Caco-2 (cell line): Measurements from ENCODE around the gene CATSPERD. TPM values are rescaled to one million over a fixed set of nuclear protein-coding genes. Genes with fewer than 3 reads are reported as not detected.
A peak's percentile ranks its signal among the peaks of the same experiment; 100 is the strongest.

Experiments used
- BruUV-seq: library from RNA; stranded (reverse); fragments of 400-500 nt; replicated peaks from 2 replicates; lab custom pipeline; 2021; lab: Mats Ljungman, UMichigan
- CTCF ChIA-PET: fragments of 300-600 bp; sonication (Branson Sonifier 250); formaldehyde crosslinking; loops from one replicate; lab custom pipeline; 2022; ENCODE audit warnings: antibody characterized with exemption; lab: Charles Lee
- POLR2A ChIA-PET: fragments of 300-600 bp; sonication (Branson Sonifier 250); formaldehyde crosslinking; loops from one replicate; lab custom pipeline; 2022; ENCODE audit warnings: antibody characterized with exemption; lab: Charles Lee
- DNase-seq, 2 experiments: peaks; one replicate each; pipeline versions ENCODE4 v3.0.0 to v3.0.0-alpha.2; 2020 to 2022
- H3K27me3 ChIP-seq: replicated peaks from 2 replicates; pipeline ENCODE4 v1.6.0; 2011; ENCODE audit warnings: low read length; ENCODE audit not compliant: control insufficient read depth, insufficient read depth
- H3K36me3 ChIP-seq: 2 replicates; pipeline ENCODE4 v1.5.1; 2011; ENCODE audit warnings: low read length; ENCODE audit not compliant: control insufficient read depth, insufficient read depth
- H3K4me1 ChIP-seq: fragments of 250-450 bp; sonication (Bioruptor Pico); 2 replicates; pipeline ENCODE4 v1.5.1; 2020; ENCODE audit warnings: mild to moderate bottlenecking
- H3K4me3 ChIP-seq: 2 replicates; pipeline ENCODE4 v1.5.1; 2011; ENCODE audit warnings: low read depth, mild to moderate bottlenecking, control low read depth, low read length
- H3K9me3 ChIP-seq: fragments of 250-450 bp; sonication (Bioruptor Pico); 2 replicates; pipeline ENCODE4 v1.5.1; 2020; ENCODE audit warnings: mild to moderate bottlenecking, moderate library complexity
- H3K27ac Mint-ChIP-seq: one replicate; pipeline ENCODE4 v1.8.0; 2022; ENCODE audit warnings: mixed read lengths; ENCODE audit not compliant: unreplicated experiment
- H3K27me3 Mint-ChIP-seq: one replicate; pipeline ENCODE4 v1.8.0; 2022; ENCODE audit warnings: mixed read lengths; ENCODE audit not compliant: insufficient read depth, unreplicated experiment
- H3K36me3 Mint-ChIP-seq: one replicate; pipeline ENCODE4 v1.8.0; 2022; ENCODE audit warnings: mild to moderate bottlenecking, mixed read lengths; ENCODE audit not compliant: insufficient read depth, unreplicated experiment
- H3K4me1 Mint-ChIP-seq: one replicate; pipeline ENCODE4 v1.8.0; 2022; ENCODE audit warnings: low read depth, mixed read lengths; ENCODE audit not compliant: unreplicated experiment
- H3K4me3 Mint-ChIP-seq: one replicate; pipeline ENCODE4 v1.8.0; 2022; ENCODE audit warnings: mild to moderate bottlenecking, moderate library complexity, mixed read lengths; ENCODE audit not compliant: unreplicated experiment
- H3K9me3 Mint-ChIP-seq: one replicate; pipeline ENCODE4 v1.8.0; 2022; ENCODE audit warnings: mixed read lengths; ENCODE audit not compliant: unreplicated experiment
- CTCF ChIP-seq, 2 experiments: fragments of 200-600 bp in 1 of 2; IDR thresholded peaks; 1 replicate in 1 of 2; 2 replicates in 1 of 2; pipeline versions ENCODE4 v1.5.1 to v1.8.0; 2011 to 2022; ENCODE audit warnings: antibody characterized with exemption in 1 of 2, control low read depth in 1 of 2, inconsistent platforms in 1 of 2, low read depth in 1 of 2, low read length in 1 of 2, mild to moderate bottlenecking in 1 of 2, moderate library complexity in 1 of 2; ENCODE audit not compliant: insufficient read depth in 1 of 2, severe bottlenecking in 1 of 2, unreplicated experiment in 1 of 2
- intact Hi-C: fragments of 100-400 bp; cut with micrococcal nuclease; formaldehyde crosslinking; loops from one replicate; pipeline ENCODE4 v1.10.0; 2022; ENCODE audit not compliant: unreplicated experiment
- total RNA-seq: library from RNA; stranded (reverse); gene quantifications from 2 replicates; pipeline ENCODE4 v1.2.3, GENCODE V29; 2022

CATSPERD gene
- total RNA-seq, 1 experiment from 2014 or later: not detected

GRCh38 chr19:5691822-5692722 is 28.4 kb upstream of the CATSPERD start:
- peaks cover 9% of the 10 kb centered on the region for H3K36me3 ChIP-seq
- peak overlapping the region; percentile 99 for H3K4me3 Mint-ChIP-seq
- H3K27me3 Mint-ChIP-seq: no peaks in the 10 kb centered on the region
- no peaks in the 10 kb centered on the region for H3K4me1 ChIP-seq
- TF ChIP-seq CTCF (IDR thresholded peaks at IDR 0.05; ENCODE audit: insufficient read depth in 1 of 2, low read depth in 1 of 2, low read length in 1 of 2, severe bottlenecking in 1 of 2, unreplicated experiment in 1 of 2): no peak
- H3K4me3 ChIP-seq: peak overlapping the region; percentile 90
- peak overlapping the region; percentile 79 for H3K27ac Mint-ChIP-seq
- BruUV-seq: no TSS peak
- H3K4me1 Mint-ChIP-seq: no peaks in the 10 kb centered on the region
- no peak for DNase-seq
- intact Hi-C loops: no loop called here
- ChIA-PET CTCF (no interaction called here), POLR2A (interaction anchor here (0.7 to 1.4 kb wide), 2 partner anchors 27 to 222 kb away, joined by 3 to 5 read pairs; no protein-coding TSS in a partner anchor)
- peaks cover 75% of the 10 kb centered on the region for H3K36me3 Mint-ChIP-seq
- no peaks in the 10 kb centered on the region for H3K9me3 ChIP-seq
- H3K27me3 ChIP-seq: no peaks in the 10 kb centered on the region
- no peaks in the 10 kb centered on the region for H3K9me3 Mint-ChIP-seq

- Mint-ChIP-seq H3K36me3 (peaks cover 82% of the 10 kb centered on the region), H3K9me3 (no peaks in the 10 kb centered on the region), H3K4me1 (no peaks in the 10 kb centered on the region), H3K27me3 (no peaks in the 10 kb centered on the region), H3K27ac (peak overlapping the region; percentile 79), H3K4me3 (peak overlapping the region; percentile 99)
- no peak overlapping the region for H3K4me3 ChIP-seq
- ChIA-PET CTCF (no interaction called here), POLR2A (no interaction called here)
- peaks cover 9% of the 10 kb centered on the region for H3K36me3 ChIP-seq
- no peak for TF ChIP-seq CTCF (IDR thresholded peaks at IDR 0.05; ENCODE audit: insufficient read depth in 1 of 2, low read depth in 1 of 2, low read length in 1 of 2, severe bottlenecking in 1 of 2, unreplicated experiment in 1 of 2)
- no peaks in the 10 kb centered on the region for H3K27me3 ChIP-seq
- no peaks in the 10 kb centered on the region for H3K9me3 ChIP-seq
- intact Hi-C loops: no loop called here
- DNase-seq: no peak
- BruUV-seq: no TSS peak
- no peaks in the 10 kb centered on the region for H3K4me1 ChIP-seq
Measured at GRCh38 chr19:5692723-5693194, 27.7 kb upstream of the CATSPERD start.

GRCh38 chr19:5693195-5694166 is 27.0 kb upstream of the CATSPERD start:
- H3K27me3 ChIP-seq: no peaks in the 10 kb centered on the region
- no peaks in the 10 kb centered on the region for H3K4me1 ChIP-seq
- no TSS peak for BruUV-seq
- no peaks in the 10 kb centered on the region for H3K4me1 Mint-ChIP-seq
- peak overlapping the region; percentile 99 for H3K4me3 Mint-ChIP-seq
- H3K4me3 ChIP-seq: no peak overlapping the region
- no peak for DNase-seq
- intact Hi-C loops: no loop called here
- H3K36me3 Mint-ChIP-seq: peaks cover 89% of the 10 kb centered on the region
- H3K27me3 Mint-ChIP-seq: no peaks in the 10 kb centered on the region
- H3K9me3 ChIP-seq: no peaks in the 10 kb centered on the region
- peak overlapping the region; percentile 45 for H3K27ac Mint-ChIP-seq
- CTCF ChIA-PET: no interaction called here
- POLR2A ChIA-PET: no interaction called here
- H3K9me3 Mint-ChIP-seq: no peaks in the 10 kb centered on the region
- no peak for TF ChIP-seq CTCF (IDR thresholded peaks at IDR 0.05; ENCODE audit: insufficient read depth in 1 of 2, low read depth in 1 of 2, low read length in 1 of 2, severe bottlenecking in 1 of 2, unreplicated experiment in 1 of 2)
- peaks cover 9% of the 10 kb centered on the region for H3K36me3 ChIP-seq
